Hepatocyte (in vitro differentiated cells): Measurements from ENCODE around the gene EXOC4.

Experiments used
- CTCF ChIP-seq: fragments of 200-600 bp; sonication (generic); IDR thresholded peaks from 2 replicates; pipeline ENCODE4 v1.5.1; 2016; ENCODE audit warnings: antibody characterized with exemption, mild to moderate bottlenecking; ENCODE audit not compliant: poor library complexity
- EZH2 ChIP-seq: fragments of 200-600 bp; sonication (generic); IDR thresholded peaks from 2 replicates; pipeline ENCODE4 v1.6.1; 2016; ENCODE audit warnings: antibody characterized with exemption, mild to moderate bottlenecking, borderline replicate concordance
- EZH2phosphoT487 ChIP-seq: fragments of 200-600 bp; sonication (generic); IDR thresholded peaks from one replicate; pipeline ENCODE4 v1.6.1; 2018; ENCODE audit warnings: antibody characterized with exemption, mild to moderate bottlenecking, low read depth, moderate library complexity; ENCODE audit not compliant: unreplicated experiment, severe bottlenecking

GRCh38 chr7:133292631-133293030 lies 39.8 kb downstream of the EXOC4 start:
- TF ChIP-seq CTCF (no peak), EZH2 (no peak), EZH2phosphoT487 (no peak)
